Measurements from ENCODE around the gene EHBP1. TPM values are rescaled to one million over a fixed set of nuclear protein-coding genes. Genes with fewer than 3 reads are reported as not detected.

Gene EHBP1
- total and polyA plus RNA-seq, 2 donors (not counting 3 experiments of a cell fraction or from before 2014, with no cell fraction given) = 8.4 to 34.8 TPM

DNA sequence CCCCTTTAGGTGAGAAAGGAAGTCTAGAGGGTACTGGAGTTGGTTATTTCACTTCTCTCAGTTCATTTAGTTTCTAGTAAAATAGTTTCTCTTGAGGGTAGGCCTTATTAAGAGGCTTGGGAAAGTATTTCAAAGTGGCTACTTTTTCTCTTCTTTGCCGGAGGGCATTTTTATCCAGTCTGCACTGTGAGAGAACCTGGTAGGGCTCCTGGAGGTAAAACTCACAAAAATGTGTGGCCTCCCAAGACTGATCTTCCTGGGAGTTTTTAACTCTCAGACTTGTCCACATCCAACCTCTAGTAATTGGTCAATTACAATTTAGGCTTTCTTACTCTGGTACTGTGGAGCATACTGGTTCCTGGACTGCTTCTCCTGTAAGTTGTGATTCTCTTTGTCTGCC is 28.0 kb downstream of the EHBP1 start:
- no peak overlapping the region for H3K9ac ChIP-seq (replicated peaks; ENCODE audit: extremely low read depth, insufficient read depth, low read length)
- peaks cover 20% of the 10 kb centered on the region for H3K79me2 ChIP-seq (ENCODE audit: control insufficient read depth, insufficient read depth, low read length)
- intact Hi-C loops (cut with micrococcal nuclease) = no loop called here
- DNase-seq (ENCODE audit: low read depth, low spot score) = no peak
- no peak overlapping the region for H3K4me3 ChIP-seq (replicated peaks in 1 of 3; ENCODE audit: insufficient read depth in 1 of 3, low read depth in 1 of 3, low read length in 3 of 3)
- no peak for TF ChIP-seq EZH2 (IDR thresholded peaks at IDR 0.05; ENCODE audit: borderline replicate concordance, low read depth, low read length, severe bottlenecking)
- CTCF ChIA-PET = no interaction called here
- H3K4me2 ChIP-seq (ENCODE audit: insufficient read depth, low read length) = no peak overlapping the region
- H4K20me1 ChIP-seq (replicated peaks; ENCODE audit: control insufficient read depth, extremely low read depth, insufficient read depth, low read length) = no peaks in the 10 kb centered on the region
- H3K9me1 ChIP-seq (replicated peaks; ENCODE audit: control insufficient read depth, extremely low read depth, insufficient read depth, low read length) = no peaks in the 10 kb centered on the region
- FAIRE-seq = no peak
- no peaks in the 10 kb centered on the region for H3K27me3 ChIP-seq (ENCODE audit: control insufficient read depth in 2 of 2, insufficient read depth in 2 of 2, low read length in 2 of 2)
- POLR2A ChIA-PET = no interaction called here
- H3K36me3 ChIP-seq (ENCODE audit: control insufficient read depth in 2 of 2, extremely low read depth in 1 of 2, insufficient read depth in 2 of 2, low read length in 2 of 2) = no peaks in the 10 kb centered on the region
- H3K9me3 ChIP-seq (replicated peaks; ENCODE audit: control insufficient read depth, insufficient read depth, low read length) = no peaks in the 10 kb centered on the region
- H3K27ac ChIP-seq (ENCODE audit: insufficient read depth, low read depth, low read length) = no peak overlapping the region
- no peak overlapping the region for H2AFZ ChIP-seq (ENCODE audit: low read depth, low read length)
- no peaks in the 10 kb centered on the region for H3K4me1 ChIP-seq (ENCODE audit: control insufficient read depth, extremely low read depth, insufficient read depth, low read length)
- dilution Hi-C loops (cut with MboI; ENCODE audit: extremely low pct_ligation_motif_present, low sequenced_read_pairs) = no loop called here
- no TSS peak for BruUV-seq (replicated peaks)

DNA sequence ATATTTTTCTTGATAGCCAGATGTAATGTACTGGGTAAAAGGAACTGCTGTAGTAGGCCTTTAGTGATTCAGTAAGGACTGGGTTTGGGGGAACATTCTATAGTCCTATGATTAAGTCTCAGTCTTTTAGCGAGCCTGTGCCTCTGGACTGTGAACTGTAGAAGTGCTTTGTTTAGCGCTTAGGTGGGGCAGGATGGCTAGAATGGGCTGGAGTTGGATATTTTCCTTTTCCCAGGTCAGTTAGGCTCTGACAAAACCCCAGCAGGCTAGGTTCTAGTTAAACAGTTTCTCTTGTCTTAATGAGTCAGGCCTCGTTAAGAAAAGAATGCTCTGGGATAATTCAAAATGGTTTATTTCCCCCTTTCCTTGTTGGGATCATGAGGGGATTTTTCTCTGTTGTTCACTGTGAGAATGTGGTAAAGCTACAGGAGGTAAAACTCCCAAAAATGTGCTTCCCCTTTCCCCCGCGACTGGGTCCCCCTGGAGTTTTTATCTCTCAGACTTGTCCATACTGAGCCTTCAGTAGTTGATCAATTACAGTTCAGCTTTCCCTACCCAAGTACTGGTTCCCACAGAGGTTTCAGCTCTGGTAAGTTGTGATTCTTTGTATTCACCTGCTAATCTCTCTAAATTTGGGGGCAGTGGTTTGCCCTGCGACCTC is 31.5 kb downstream of the EHBP1 start:
- dilution Hi-C loops (cut with MboI; ENCODE audit: extremely low pct_ligation_motif_present, low sequenced_read_pairs) = no loop called here
- TF ChIP-seq GATA2 (IDR thresholded peaks at IDR 0.05; ENCODE audit: insufficient read depth, insufficient read length, low read depth, low read length) (no peak), JUN (IDR thresholded peaks at IDR 0.05; ENCODE audit: borderline replicate concordance, insufficient read depth, insufficient read length, low read depth) (no peak), POLR2A (IDR thresholded peaks at IDR 0.05; ENCODE audit: low read depth, low read length) (no peak), MYC (IDR thresholded peaks at IDR 0.05; ENCODE audit: low read depth, low read length) (no peak), POLR2AphosphoS5 (IDR thresholded peaks at IDR 0.05; ENCODE audit: insufficient read depth, low read depth, low read length) (no peak), FOS (IDR thresholded peaks at IDR 0.05; ENCODE audit: borderline replicate concordance, insufficient read depth, low read length) (no peak), EZH2 (IDR thresholded peaks at IDR 0.05; ENCODE audit: borderline replicate concordance, low read depth, low read length, severe bottlenecking) (no peak)
- TF ChIP-seq, protein P1, sequence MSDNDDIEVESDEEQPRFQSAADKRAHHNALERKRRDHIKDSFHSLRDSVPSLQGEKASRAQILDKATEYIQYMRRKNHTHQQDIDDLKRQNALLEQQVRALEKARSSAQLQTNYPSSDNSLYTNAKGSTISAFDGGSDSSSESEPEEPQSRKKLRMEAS (IDR thresholded peaks at IDR 0.05; ENCODE audit: insufficient read depth, insufficient read length) = no peak
- TF ChIP-seq, protein P2, sequence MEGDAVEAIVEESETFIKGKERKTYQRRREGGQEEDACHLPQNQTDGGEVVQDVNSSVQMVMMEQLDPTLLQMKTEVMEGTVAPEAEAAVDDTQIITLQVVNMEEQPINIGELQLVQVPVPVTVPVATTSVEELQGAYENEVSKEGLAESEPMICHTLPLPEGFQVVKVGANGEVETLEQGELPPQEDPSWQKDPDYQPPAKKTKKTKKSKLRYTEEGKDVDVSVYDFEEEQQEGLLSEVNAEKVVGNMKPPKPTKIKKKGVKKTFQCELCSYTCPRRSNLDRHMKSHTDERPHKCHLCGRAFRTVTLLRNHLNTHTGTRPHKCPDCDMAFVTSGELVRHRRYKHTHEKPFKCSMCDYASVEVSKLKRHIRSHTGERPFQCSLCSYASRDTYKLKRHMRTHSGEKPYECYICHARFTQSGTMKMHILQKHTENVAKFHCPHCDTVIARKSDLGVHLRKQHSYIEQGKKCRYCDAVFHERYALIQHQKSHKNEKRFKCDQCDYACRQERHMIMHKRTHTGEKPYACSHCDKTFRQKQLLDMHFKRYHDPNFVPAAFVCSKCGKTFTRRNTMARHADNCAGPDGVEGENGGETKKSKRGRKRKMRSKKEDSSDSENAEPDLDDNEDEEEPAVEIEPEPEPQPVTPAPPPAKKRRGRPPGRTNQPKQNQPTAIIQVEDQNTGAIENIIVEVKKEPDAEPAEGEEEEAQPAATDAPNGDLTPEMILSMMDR (IDR thresholded peaks at IDR 0.05; ENCODE audit: extremely low read depth in 1 of 2, insufficient read depth in 1 of 2, low read depth in 1 of 2, low read length in 2 of 2) = no peak
- no TSS peak for BruUV-seq (replicated peaks)
- peaks cover 3% of the 10 kb centered on the region for H3K4me1 ChIP-seq (ENCODE audit: control insufficient read depth, extremely low read depth, insufficient read depth, low read length)
- CTCF ChIA-PET = no interaction called here
- peaks cover 30% of the 10 kb centered on the region for H3K79me2 ChIP-seq (ENCODE audit: control insufficient read depth, insufficient read depth, low read length)
- H3K9me1 ChIP-seq (replicated peaks; ENCODE audit: control insufficient read depth, extremely low read depth, insufficient read depth, low read length) = no peaks in the 10 kb centered on the region
- FAIRE-seq (no peak), DNase-seq (ENCODE audit: low read depth, low spot score) (no peak)
- H3K4me3 ChIP-seq (replicated peaks in 1 of 3; ENCODE audit: insufficient read depth in 1 of 3, low read depth in 1 of 3, low read length in 3 of 3) = no peak overlapping the region
- no peak overlapping the region for H3K27ac ChIP-seq (ENCODE audit: insufficient read depth, low read depth, low read length)
- H4K20me1 ChIP-seq (replicated peaks; ENCODE audit: control insufficient read depth, extremely low read depth, insufficient read depth, low read length) = no peaks in the 10 kb centered on the region
- no peaks in the 10 kb centered on the region for H3K9me3 ChIP-seq (replicated peaks; ENCODE audit: control insufficient read depth, insufficient read depth, low read length)
- H3K4me2 ChIP-seq (ENCODE audit: insufficient read depth, low read length) = no peak overlapping the region
- no peak overlapping the region for H2AFZ ChIP-seq (ENCODE audit: low read depth, low read length)
- H3K36me3 ChIP-seq (ENCODE audit: control insufficient read depth in 2 of 2, extremely low read depth in 1 of 2, insufficient read depth in 2 of 2, low read length in 2 of 2) = no peaks in the 10 kb centered on the region
- intact Hi-C loops (cut with micrococcal nuclease) = no loop called here
- no peaks in the 10 kb centered on the region for H3K27me3 ChIP-seq (ENCODE audit: control insufficient read depth in 2 of 2, insufficient read depth in 2 of 2, low read length in 2 of 2)
- POLR2A ChIA-PET = no interaction called here
- H3K9ac ChIP-seq (replicated peaks; ENCODE audit: extremely low read depth, insufficient read depth, low read length) = no peak overlapping the region
